ENCODE measurements around the gene METTL21A. TPM values are rescaled to one million over a fixed set of nuclear protein-coding genes. Genes with fewer than 3 reads are reported as not detected.

The METTL21A gene
- total and polyA plus RNA-seq, 10 donors: 18.8 to 43.6 (median 25.0) TPM

DNA sequence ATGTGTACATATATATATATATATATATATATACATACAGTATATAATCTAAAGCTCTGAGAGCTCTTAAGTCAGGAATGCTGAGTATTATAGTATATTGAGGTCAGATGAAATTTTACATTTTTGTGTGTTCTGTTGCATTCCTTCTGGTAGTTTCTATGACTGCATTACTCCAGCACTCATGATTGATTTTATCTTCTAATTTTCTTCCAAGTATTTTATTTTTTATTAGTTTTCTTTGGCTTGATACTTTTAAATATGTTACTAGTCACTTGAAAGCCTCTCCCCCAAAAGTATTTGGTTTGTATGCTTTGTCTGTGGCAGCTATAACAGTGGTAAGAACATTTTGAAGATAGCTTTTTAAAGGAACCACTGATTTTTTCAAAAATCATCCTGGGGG is 25.0 kb downstream of the METTL21A start:
- TF ChIP-seq, protein P1, sequence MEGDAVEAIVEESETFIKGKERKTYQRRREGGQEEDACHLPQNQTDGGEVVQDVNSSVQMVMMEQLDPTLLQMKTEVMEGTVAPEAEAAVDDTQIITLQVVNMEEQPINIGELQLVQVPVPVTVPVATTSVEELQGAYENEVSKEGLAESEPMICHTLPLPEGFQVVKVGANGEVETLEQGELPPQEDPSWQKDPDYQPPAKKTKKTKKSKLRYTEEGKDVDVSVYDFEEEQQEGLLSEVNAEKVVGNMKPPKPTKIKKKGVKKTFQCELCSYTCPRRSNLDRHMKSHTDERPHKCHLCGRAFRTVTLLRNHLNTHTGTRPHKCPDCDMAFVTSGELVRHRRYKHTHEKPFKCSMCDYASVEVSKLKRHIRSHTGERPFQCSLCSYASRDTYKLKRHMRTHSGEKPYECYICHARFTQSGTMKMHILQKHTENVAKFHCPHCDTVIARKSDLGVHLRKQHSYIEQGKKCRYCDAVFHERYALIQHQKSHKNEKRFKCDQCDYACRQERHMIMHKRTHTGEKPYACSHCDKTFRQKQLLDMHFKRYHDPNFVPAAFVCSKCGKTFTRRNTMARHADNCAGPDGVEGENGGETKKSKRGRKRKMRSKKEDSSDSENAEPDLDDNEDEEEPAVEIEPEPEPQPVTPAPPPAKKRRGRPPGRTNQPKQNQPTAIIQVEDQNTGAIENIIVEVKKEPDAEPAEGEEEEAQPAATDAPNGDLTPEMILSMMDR (IDR thresholded peaks at IDR 0.05 in 8 of 11, conservative IDR thresholded peaks at IDR 0.05 in 3 of 11): no peak
- TF ChIP-seq POLR2AphosphoS5 (IDR thresholded peaks at IDR 0.05) (no peak), POLR2A (IDR thresholded peaks at IDR 0.05) (no peak)

DNA sequence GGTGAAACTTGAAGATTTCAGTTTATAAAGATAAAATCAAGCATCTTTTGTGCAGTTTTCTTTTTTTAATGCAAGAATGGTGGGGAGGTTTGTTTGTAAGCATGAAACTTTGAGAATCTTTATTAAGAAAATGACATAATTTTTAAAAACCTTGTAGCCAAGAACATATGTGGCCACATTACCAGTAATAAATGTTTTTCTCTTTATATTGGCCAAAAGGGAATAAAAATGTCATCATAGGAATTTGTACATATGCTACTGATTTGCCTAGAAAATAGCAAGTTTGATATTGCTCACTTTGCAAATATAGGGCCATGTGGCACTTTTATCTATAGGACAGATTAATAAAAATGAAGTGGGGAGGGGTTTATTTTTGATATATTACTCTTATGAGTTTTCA is 25.6 kb downstream of the METTL21A start:
- Histone ChIP-seq H3K36me3 (peaks cover 0 to 54% (median 18%) of the 10 kb centered on the region in 6 donors), H3K4me1 (peaks cover 0 to 46% (median 2%) of the 10 kb centered on the region in 6 donors)

More for the DNA sequence above, 25.0 kb downstream of the METTL21A start:
- intact Hi-C loops (cut with DNase I; ENCODE audit: low total_unique reads): loop anchor here (10.0 kb wide), 1 partner anchor 65 kb away; no protein-coding TSS in a partner anchor
- Histone ChIP-seq H3K27ac (no peak overlapping the region), H3K27me3 (replicated peaks in 1 of 7) (no peaks in the 10 kb centered on the region), H3K4me3 (no peak overlapping the region), H3K36me3 (peaks cover 0 to 51% (median 17%) of the 10 kb centered on the region in 6 donors), H3K4me1 (peaks cover 0 to 44% (median 1%) of the 10 kb centered on the region in 6 donors), H3K9me3 (no peaks in the 10 kb centered on the region)
- no peak for DNase-seq

DNA sequence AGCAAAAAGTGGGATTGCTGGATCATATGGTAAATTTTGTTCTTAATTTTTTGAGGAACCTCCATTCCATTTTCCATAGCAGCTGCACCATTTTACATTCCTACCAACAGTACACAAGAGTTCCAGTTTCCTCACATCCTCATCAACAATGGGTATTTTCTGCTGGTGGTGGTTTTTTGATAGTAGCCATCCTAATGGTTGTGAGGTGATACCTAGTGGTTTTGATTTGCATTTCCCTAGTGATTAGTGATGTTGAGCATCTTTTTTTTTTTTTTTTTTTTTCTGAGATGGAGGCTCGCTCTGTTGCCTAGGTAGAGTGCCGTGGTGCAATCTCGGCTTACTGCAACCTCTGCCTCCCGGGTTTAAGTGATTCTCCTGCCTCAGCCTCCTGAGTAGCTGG is 30.5 kb downstream of the METTL21A start:
- intact Hi-C loops (cut with DNase I; ENCODE audit: low total_unique reads): no loop called here
- H3K27ac ChIP-seq: peak overlapping the region in 4 of 8 donors; percentile 3 to 69 (median 44)
- H3K9me3 ChIP-seq: peaks cover 0 to 25% (median 18%) of the 10 kb centered on the region in 8 donors
- no peak for DNase-seq
- no peak for TF ChIP-seq POLR2A (IDR thresholded peaks at IDR 0.05)
- TF ChIP-seq, protein P1 (IDR thresholded peaks at IDR 0.05 in 8 of 11, conservative IDR thresholded peaks at IDR 0.05 in 3 of 11): no peak
- TF ChIP-seq POLR2AphosphoS5 (IDR thresholded peaks at IDR 0.05): no peak
- H3K4me1 ChIP-seq: peaks cover 0 to 44% (median 7%) of the 10 kb centered on the region in 6 donors
- H3K36me3 ChIP-seq: peaks cover 0 to 97% (median 36%) of the 10 kb centered on the region in 6 donors
- no peaks in the 10 kb centered on the region for H3K27me3 ChIP-seq (replicated peaks in 1 of 7)
- H3K4me3 ChIP-seq: no peak overlapping the region
- WGBS, 5 donors: 89 to 97% (median 94%) methylated on average over 4 of the region's 4 CpGs

More for the DNA sequence above, 25.6 kb downstream of the METTL21A start:
- intact Hi-C loops (cut with DNase I; ENCODE audit: low total_unique reads): loop anchor here (10.0 kb wide), 1 partner anchor 65 kb away; no protein-coding TSS in a partner anchor
- Histone ChIP-seq H3K4me3 (no peak overlapping the region), H3K27me3 (replicated peaks in 1 of 7) (no peaks in the 10 kb centered on the region), H3K9me3 (no peaks in the 10 kb centered on the region), H3K27ac (peak overlapping the region in 1 of 8 donors; percentile 10)
- TF ChIP-seq POLR2AphosphoS5 (IDR thresholded peaks at IDR 0.05) (no peak), POLR2A (IDR thresholded peaks at IDR 0.05) (no peak)
- TF ChIP-seq, protein P1 (IDR thresholded peaks at IDR 0.05 in 8 of 11, conservative IDR thresholded peaks at IDR 0.05 in 3 of 11): no peak
- DNase-seq: no peak

DNA sequence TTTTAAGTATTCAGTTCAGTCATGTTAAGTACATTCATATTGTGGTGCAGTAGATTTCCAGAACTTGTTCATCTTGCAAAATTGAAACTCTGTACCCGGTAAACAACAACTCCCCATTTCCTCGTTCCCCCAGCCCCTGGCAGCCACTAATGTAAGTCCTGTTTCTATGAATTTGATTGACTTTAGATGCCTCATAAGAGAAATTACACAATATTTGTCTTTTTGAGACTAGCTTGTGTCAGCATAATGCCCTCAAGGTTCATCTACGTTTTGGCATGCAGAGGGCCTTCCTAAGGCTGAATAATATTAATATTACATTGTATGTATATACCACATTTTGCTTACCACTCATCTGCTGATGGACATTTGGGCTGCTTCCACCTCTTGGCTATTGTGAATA is 30.9 kb downstream of the METTL21A start:
- peaks cover 0 to 25% (median 18%) of the 10 kb centered on the region in 8 donors for H3K9me3 ChIP-seq
- peaks cover 0 to 100% (median 37%) of the 10 kb centered on the region in 6 donors for H3K36me3 ChIP-seq
- TF ChIP-seq POLR2AphosphoS5 (IDR thresholded peaks at IDR 0.05): no peak
- TF ChIP-seq, protein P1 (IDR thresholded peaks at IDR 0.05 in 8 of 11, conservative IDR thresholded peaks at IDR 0.05 in 3 of 11): no peak
- no peak for TF ChIP-seq POLR2A (IDR thresholded peaks at IDR 0.05)
- intact Hi-C loops (cut with DNase I; ENCODE audit: low total_unique reads): no loop called here
- DNase-seq: no peak
- H3K4me1 ChIP-seq: peaks cover 0 to 44% (median 7%) of the 10 kb centered on the region in 6 donors
- 43 to 67% (median 54%) methylated on average over 3 of the region's 3 CpGs for WGBS, 5 donors
- no peaks in the 10 kb centered on the region for H3K27me3 ChIP-seq (replicated peaks in 1 of 7)
- H3K27ac ChIP-seq: peak overlapping the region in 5 of 8 donors; percentile 3 to 69 (median 39)
- H3K4me3 ChIP-seq: no peak overlapping the region

All from spleen (tissue), 11 donors.